ENCODE results near the gene EEF1A2. TPM values are rescaled to one million over a fixed set of nuclear protein-coding genes. Genes with fewer than 3 reads are reported as not detected.

EEF1A2 gene
- total and polyA plus RNA-seq, 7 experiments from 2014 or later, result 0.08 to 1.5 (median 0.53) TPM; not detected in 2

- ChIA-PET POLR2A (interaction anchor here (0.5 to 7.4 kb wide), 24 partner anchors 10 to 1349 kb away, joined by 3 to 89 read pairs (median 4); partner anchors contain the start of genes GMEB2, LIME1, PPDPF and RTEL1), CTCF (interaction anchor here (0.7 to 3.4 kb wide), 18 partner anchors 8 to 501 kb away, joined by 3 to 18 read pairs (median 4); partner anchors contain the start of genes ARFRP1, LIME1, PPDPF and ZGPAT)
- peaks cover 15 to 21% of the 10 kb centered on the region in 2 donors for H3K4me1 ChIP-seq (ENCODE audit: control insufficient read depth in 2 of 2, insufficient read depth in 2 of 2, low read length in 2 of 2)
- intact Hi-C loops (cut with micrococcal nuclease), result loop anchor here (1.0 to 10.0 kb wide), 25 partner anchors 15 to 583 kb away; partner anchors contain the start of genes ARFRP1 (in 2 of the 2), UCKL1 (in 2 of the 2), C20orf204 (in 1 of the 2) and LIME1 (in 1 of the 2)
- H3K9me3 Mint-ChIP-seq, result no peaks in the 10 kb centered on the region
- peak overlapping the region; percentile 68 for H3K4me3 ChIP-seq (ENCODE audit: low read length)
- peak overlapping the region; percentile 36 to 91 (median 78) for H3K27ac Mint-ChIP-seq
- peak overlapping the region; percentile 83 for H3K27ac ChIP-seq (ENCODE audit: low read depth, low read length)
- H3K36me3 Mint-ChIP-seq, result no peaks in the 10 kb centered on the region
- peak overlapping the region; percentile 48 to 86 (median 75) for H3K4me3 Mint-ChIP-seq
- no peaks in the 10 kb centered on the region for H3K27me3 ChIP-seq (ENCODE audit: control insufficient read depth in 2 of 2, insufficient read depth in 2 of 2, low read length in 2 of 2)
- H3K27me3 Mint-ChIP-seq, result no peaks in the 10 kb centered on the region
- DNase-seq, result peak; percentile 88 to 97 (median 92)
- peaks cover 0 to 11% (median 7%) of the 10 kb centered on the region in 7 donors for H3K4me1 Mint-ChIP-seq
- peak; percentile 94 for ATAC-seq
- H3K9me3 ChIP-seq (ENCODE audit: control insufficient read depth in 2 of 3, low read length in 3 of 3), result no peaks in the 10 kb centered on the region
- no peaks in the 10 kb centered on the region for H3K36me3 ChIP-seq (ENCODE audit: control insufficient read depth in 2 of 3, insufficient read depth in 3 of 3, low read length in 3 of 3)
Measured at GRCh38 chr20:63537525-63538203, 38.8 kb upstream of the EEF1A2 start.

- H3K27ac Mint-ChIP-seq, result peak within 1 kb of the TSS; percentile 42 to 91 (median 78)
- ChIA-PET POLR2A (interaction anchor here (0.5 to 7.4 kb wide), 18 partner anchors 10 to 1349 kb away, joined by 3 to 89 read pairs (median 4); partner anchors contain the start of genes HELZ2, PPDPF and RTEL1), CTCF (interaction anchor here (0.8 to 3.4 kb wide), 13 partner anchors 9 to 501 kb away, joined by 3 to 18 read pairs (median 5); partner anchors contain the start of genes ARFRP1, LIME1, PPDPF and ZGPAT)
- H3K27me3 Mint-ChIP-seq, result no peaks in the 10 kb centered on the region
- ATAC-seq, result peak; percentile 14
- H3K4me1 ChIP-seq (ENCODE audit: control insufficient read depth in 2 of 2, insufficient read depth in 2 of 2, low read length in 2 of 2), result peaks cover 15 to 21% of the 10 kb centered on the region in 2 donors
- intact Hi-C loops (cut with micrococcal nuclease), result loop anchor here (1.0 to 10.0 kb wide), 13 partner anchors 15 to 540 kb away; partner anchors contain the start of genes ARFRP1 (in 1 of the 2), C20orf204 (in 1 of the 2), LIME1 (in 1 of the 2) and PPDPF (in 1 of the 2)
- no peaks in the 10 kb centered on the region for H3K36me3 ChIP-seq (ENCODE audit: control insufficient read depth in 2 of 3, insufficient read depth in 3 of 3, low read length in 3 of 3)
- no peak for DNase-seq
- H3K27me3 ChIP-seq (ENCODE audit: control insufficient read depth in 2 of 2, insufficient read depth in 2 of 2, low read length in 2 of 2), result no peaks in the 10 kb centered on the region
- no peaks in the 10 kb centered on the region for H3K36me3 Mint-ChIP-seq
- H3K27ac ChIP-seq (ENCODE audit: low read depth, low read length), result peak within 1 kb of the TSS; percentile 83
- H3K9me3 ChIP-seq (ENCODE audit: control insufficient read depth in 2 of 3, low read length in 3 of 3), result no peaks in the 10 kb centered on the region
- peak within 1 kb of the TSS; percentile 68 for H3K4me3 ChIP-seq (ENCODE audit: low read length)
- H3K9me3 Mint-ChIP-seq, result no peaks in the 10 kb centered on the region
- H3K4me3 Mint-ChIP-seq, result peak within 1 kb of the TSS; percentile 63 to 86 (median 75)
- peaks cover 2 to 11% (median 8%) of the 10 kb centered on the region in 7 donors for H3K4me1 Mint-ChIP-seq
Measured at GRCh38 chr20:63536997-63537524, 38.2 kb upstream of the EEF1A2 start, which contains the start of gene PTK6. Gene PTK6 (minus strand): TSS chr20:63537376. CDS start chr20:63537314, 62 bp downstream.

GRCh38 chr20:63536241-63536977 lies 37.5 kb upstream of the EEF1A2 start:
- ChIA-PET CTCF (interaction anchor here (0.7 to 3.4 kb wide), 8 partner anchors 10 to 328 kb away, joined by 3 to 18 read pairs (median 4); partner anchors contain the start of genes ARFRP1, PPDPF and ZGPAT), POLR2A (interaction anchor here (0.8 to 7.4 kb wide), 5 partner anchors 9 to 105 kb away, joined by 3 to 89 read pairs (median 8); partner anchors contain the start of genes HELZ2 and PPDPF)
- intact Hi-C loops (cut with micrococcal nuclease), result loop anchor here (5.0 to 10.0 kb wide), 8 partner anchors 171 to 541 kb away; partner anchors contain the start of genes ARFRP1 (in 1 of the 2), C20orf204 (in 1 of the 2), LIME1 (in 1 of the 2) and RGS19 (in 1 of the 2)
- no peaks in the 10 kb centered on the region for H3K9me3 ChIP-seq (ENCODE audit: control insufficient read depth in 2 of 3, low read length in 3 of 3)
- H3K4me3 ChIP-seq (ENCODE audit: low read length), result no peak overlapping the region
- H3K4me3 Mint-ChIP-seq, result peak overlapping the region in 3 of 10 donors; percentile 29 to 74 (median 35)
- H3K27ac ChIP-seq (ENCODE audit: low read depth, low read length), result no peak overlapping the region
- peak overlapping the region in 4 of 9 donors; percentile 24 to 52 (median 40) for H3K27ac Mint-ChIP-seq
- no peaks in the 10 kb centered on the region for H3K27me3 Mint-ChIP-seq
- peaks cover 6 to 13% (median 8%) of the 10 kb centered on the region in 7 donors for H3K4me1 Mint-ChIP-seq
- H3K9me3 Mint-ChIP-seq, result peaks cover 0 to 2% (median 0%) of the 10 kb centered on the region in 11 donors
- H3K4me1 ChIP-seq (ENCODE audit: control insufficient read depth in 2 of 2, insufficient read depth in 2 of 2, low read length in 2 of 2), result peaks cover 15 to 21% of the 10 kb centered on the region in 2 donors
- ATAC-seq, result no peak
- H3K36me3 ChIP-seq (ENCODE audit: control insufficient read depth in 2 of 3, insufficient read depth in 3 of 3, low read length in 3 of 3), result no peaks in the 10 kb centered on the region
- no peak for DNase-seq
- no peaks in the 10 kb centered on the region for H3K36me3 Mint-ChIP-seq
- H3K27me3 ChIP-seq (ENCODE audit: control insufficient read depth in 2 of 2, insufficient read depth in 2 of 2, low read length in 2 of 2), result no peaks in the 10 kb centered on the region

- Mint-ChIP-seq H3K36me3 (no peaks in the 10 kb centered on the region), H3K27me3 (no peaks in the 10 kb centered on the region), H3K4me3 (no peak overlapping the region), H3K4me1 (peaks cover 6 to 13% (median 8%) of the 10 kb centered on the region in 7 donors), H3K9me3 (peaks cover 0 to 2% (median 0%) of the 10 kb centered on the region in 11 donors), H3K27ac (peak overlapping the region in 2 of 9 donors; percentile 52 to 62)
- CTCF ChIA-PET, result interaction anchor here (0.6 kb wide), 1 partner anchor 247 kb away, joined by 3 read pairs; no protein-coding TSS in a partner anchor
- no peak overlapping the region for H3K27ac ChIP-seq (ENCODE audit: low read depth, low read length)
- no peaks in the 10 kb centered on the region for H3K36me3 ChIP-seq (ENCODE audit: control insufficient read depth in 2 of 3, insufficient read depth in 3 of 3, low read length in 3 of 3)
- no peaks in the 10 kb centered on the region for H3K27me3 ChIP-seq (ENCODE audit: control insufficient read depth in 2 of 2, insufficient read depth in 2 of 2, low read length in 2 of 2)
- intact Hi-C loops (cut with micrococcal nuclease), result loop anchor here (5.0 to 10.0 kb wide), 8 partner anchors 172 to 542 kb away; partner anchors contain the start of genes ARFRP1 (in 1 of the 2), C20orf204 (in 1 of the 2), LIME1 (in 1 of the 2) and RGS19 (in 1 of the 2)
- H3K9me3 ChIP-seq (ENCODE audit: control insufficient read depth in 2 of 3, low read length in 3 of 3), result no peaks in the 10 kb centered on the region
- peaks cover 15 to 21% of the 10 kb centered on the region in 2 donors for H3K4me1 ChIP-seq (ENCODE audit: control insufficient read depth in 2 of 2, insufficient read depth in 2 of 2, low read length in 2 of 2)
- POLR2A ChIA-PET, result interaction anchor here (7.4 kb wide), 1 partner anchor 13 kb away, joined by 89 read pairs; the partner anchor contains the start of gene PPDPF
- H3K4me3 ChIP-seq (ENCODE audit: low read length), result no peak overlapping the region
- ATAC-seq (no peak), DNase-seq (no peak)
Measured at GRCh38 chr20:63534831-63535651, 36.2 kb upstream of the EEF1A2 start.

- ChIA-PET CTCF (no interaction called here), POLR2A (interaction anchor here (7.4 kb wide), 1 partner anchor 12 kb away, joined by 89 read pairs; the partner anchor contains the start of gene PPDPF)
- H3K9me3 ChIP-seq (ENCODE audit: control insufficient read depth in 2 of 3, low read length in 3 of 3), result no peaks in the 10 kb centered on the region
- Mint-ChIP-seq H3K27me3 (no peaks in the 10 kb centered on the region), H3K4me3 (no peak overlapping the region), H3K36me3 (no peaks in the 10 kb centered on the region), H3K9me3 (peaks cover 0 to 2% (median 0%) of the 10 kb centered on the region in 11 donors), H3K4me1 (peaks cover 6 to 13% (median 8%) of the 10 kb centered on the region in 7 donors), H3K27ac (no peak overlapping the region)
- ATAC-seq (no peak), DNase-seq (no peak)
- H3K27me3 ChIP-seq (ENCODE audit: control insufficient read depth in 2 of 2, insufficient read depth in 2 of 2, low read length in 2 of 2), result no peaks in the 10 kb centered on the region
- peaks cover 15 to 21% of the 10 kb centered on the region in 2 donors for H3K4me1 ChIP-seq (ENCODE audit: control insufficient read depth in 2 of 2, insufficient read depth in 2 of 2, low read length in 2 of 2)
- no peak overlapping the region for H3K4me3 ChIP-seq (ENCODE audit: low read length)
- H3K36me3 ChIP-seq (ENCODE audit: control insufficient read depth in 2 of 3, insufficient read depth in 3 of 3, low read length in 3 of 3), result no peaks in the 10 kb centered on the region
- intact Hi-C loops (cut with micrococcal nuclease), result loop anchor here in 1 of 2 donors (10.0 kb wide), 1 partner anchor 530 kb away; the partner anchor contains the start of gene TCEA2
- no peak overlapping the region for H3K27ac ChIP-seq (ENCODE audit: low read depth, low read length)
Measured at GRCh38 chr20:63534427-63534830, 35.5 kb upstream of the EEF1A2 start.
